ENCODE measurements around the gene ACAA1. TPM values are rescaled to one million over a fixed set of nuclear protein-coding genes. Genes with fewer than 3 reads are reported as not detected.

ACAA1 gene
- total RNA-seq, 1 experiment from 2014 or later = 44.3 TPM

GRCh38 chr3:38128303-38128655 lies 8.6 kb downstream of the ACAA1 start:
- Histone ChIP-seq H3K9me3 (ENCODE audit: control insufficient read depth, low read depth, low read length) (no peaks in the 10 kb centered on the region), H3K4me2 (ENCODE audit: insufficient read depth, insufficient read length, low read length) (no peak overlapping the region), H3K14ac (ENCODE audit: insufficient read depth, low read length) (no peak overlapping the region), H4K91ac (ENCODE audit: insufficient read length, low read depth, low read length) (no peak overlapping the region), H3K9ac (ENCODE audit: extremely low read depth, insufficient read length, low read length) (no peak overlapping the region), H2BK15ac (ENCODE audit: low read depth, low read length) (no peak overlapping the region), H3K4ac (ENCODE audit: low read depth, low read length) (no peak overlapping the region), H2BK5ac (ENCODE audit: insufficient read length, low read length) (no peak overlapping the region), H2AK5ac (ENCODE audit: insufficient read length, low read length) (no peak overlapping the region), H3K4me1 (ENCODE audit: insufficient read depth, low read length) (no peaks in the 10 kb centered on the region), H3K79me1 (ENCODE audit: insufficient read depth, low read depth, low read length, poor library complexity, severe bottlenecking) (no peaks in the 10 kb centered on the region), H2AFZ (ENCODE audit: low read length) (no peak overlapping the region), H3T11ph (ENCODE audit: low read length) (no peak overlapping the region), H2BK120ac (ENCODE audit: low read depth, low read length, poor library complexity, severe bottlenecking) (no peak overlapping the region), H4K20me1 (ENCODE audit: control insufficient read depth, insufficient read depth, insufficient read length) (no peaks in the 10 kb centered on the region), H4K8ac (replicated peaks; ENCODE audit: insufficient read length, low read depth, low read length) (no peak overlapping the region), H3K18ac (ENCODE audit: insufficient read length, low read depth, low read length) (no peak overlapping the region), H3K27me3 (ENCODE audit: insufficient read depth, low read length) (no peaks in the 10 kb centered on the region), H3K79me2 (ENCODE audit: insufficient read depth, low read length) (no peaks in the 10 kb centered on the region), H3K56ac (ENCODE audit: insufficient read length, low read depth, low read length) (no peak overlapping the region), H2BK12ac (ENCODE audit: insufficient read length, low read depth, low read length) (no peak overlapping the region), H4K5ac (ENCODE audit: insufficient read length, low read depth, low read length) (no peak overlapping the region), H3K23ac (ENCODE audit: insufficient read length, low read depth, low read length) (no peak overlapping the region), H2BK20ac (ENCODE audit: low read depth, low read length, poor library complexity, severe bottlenecking) (no peak overlapping the region), H3K27ac (ENCODE audit: insufficient read length, low read depth, low read length) (no peak overlapping the region), H3K23me2 (ENCODE audit: insufficient read length, low read depth, low read length, poor library complexity, severe bottlenecking) (no peaks in the 10 kb centered on the region)
- no peaks in the 10 kb centered on the region for H3K9me3 Mint-ChIP-seq
- TF ChIP-seq, protein P1, sequence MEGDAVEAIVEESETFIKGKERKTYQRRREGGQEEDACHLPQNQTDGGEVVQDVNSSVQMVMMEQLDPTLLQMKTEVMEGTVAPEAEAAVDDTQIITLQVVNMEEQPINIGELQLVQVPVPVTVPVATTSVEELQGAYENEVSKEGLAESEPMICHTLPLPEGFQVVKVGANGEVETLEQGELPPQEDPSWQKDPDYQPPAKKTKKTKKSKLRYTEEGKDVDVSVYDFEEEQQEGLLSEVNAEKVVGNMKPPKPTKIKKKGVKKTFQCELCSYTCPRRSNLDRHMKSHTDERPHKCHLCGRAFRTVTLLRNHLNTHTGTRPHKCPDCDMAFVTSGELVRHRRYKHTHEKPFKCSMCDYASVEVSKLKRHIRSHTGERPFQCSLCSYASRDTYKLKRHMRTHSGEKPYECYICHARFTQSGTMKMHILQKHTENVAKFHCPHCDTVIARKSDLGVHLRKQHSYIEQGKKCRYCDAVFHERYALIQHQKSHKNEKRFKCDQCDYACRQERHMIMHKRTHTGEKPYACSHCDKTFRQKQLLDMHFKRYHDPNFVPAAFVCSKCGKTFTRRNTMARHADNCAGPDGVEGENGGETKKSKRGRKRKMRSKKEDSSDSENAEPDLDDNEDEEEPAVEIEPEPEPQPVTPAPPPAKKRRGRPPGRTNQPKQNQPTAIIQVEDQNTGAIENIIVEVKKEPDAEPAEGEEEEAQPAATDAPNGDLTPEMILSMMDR (conservative IDR thresholded peaks at IDR 0.05) = no peak
- no peaks in the 10 kb centered on the region for H3K27me3 Mint-ChIP-seq (ENCODE audit: low read depth)
- peaks cover 46 to 80% (median 59%) of the 10 kb centered on the region in 3 experiments for H3K36me3 Mint-ChIP-seq (ENCODE audit: insufficient read depth in 1 of 3, low read depth in 3 of 3)
- H3K27ac Mint-ChIP-seq = no peak overlapping the region
- peaks cover 4% of the 10 kb centered on the region in 2 experiments; a peak in 3 of 4 replicates for H3K4me1 Mint-ChIP-seq
- no peak for DNase-seq
- H3K4me3 Mint-ChIP-seq = no peak overlapping the region
- WGBS (ENCODE audit: extremely low coverage, insufficient read length, low lambda C conversion rate) = no CpG with 5 or more reads among the region's 1 CpG
